CD8-positive, alpha-beta memory T cell (primary cell): ENCODE data around the gene RNLS. TPM values are rescaled to one million over a fixed set of nuclear protein-coding genes. Genes with fewer than 3 reads are reported as not detected.
"Not testable (repeated sequence)": the region's sequence is repeated elsewhere in the genome, so short reads cannot be mapped to it uniquely, and the experiment has no call there.

Experiments used
- CTCF ChIA-PET: fragments of 350-600 bp; sonication (Branson Sonifier 250); formaldehyde crosslinking; loops from one replicate; lab custom pipeline; 2021; ENCODE audit warnings: antibody characterized with exemption; lab: Charles Lee
- POLR2A ChIA-PET: fragments of 350-600 bp; sonication (Branson Sonifier 250); formaldehyde crosslinking; loops from one replicate; lab custom pipeline; 2021; ENCODE audit warnings: antibody characterized with exemption; lab: Charles Lee
- DNase-seq, 5 donors: peaks; one replicate each; pipeline versions ENCODE4 v3.0.0 to v3.0.0-alpha.2; 2020 to 2022; ENCODE audit warnings: mixed read lengths in 1 of 5
- H3K27ac ChIP-seq: one replicate; pipeline ENCODE4 v1.7.0; 2013; ENCODE audit warnings: low read depth, mild to moderate bottlenecking, low read length, moderate library complexity
- H3K27me3 ChIP-seq: 2 replicates; pipeline ENCODE4 v1.7.0; 2013; ENCODE audit warnings: low read length, mild to moderate bottlenecking; ENCODE audit not compliant: insufficient read depth, poor library complexity, severe bottlenecking
- H3K36me3 ChIP-seq: 2 replicates; pipeline ENCODE4 v1.7.0; 2013; ENCODE audit warnings: mild to moderate bottlenecking, low read length, moderate library complexity; ENCODE audit not compliant: insufficient read depth
- H3K4me1 ChIP-seq: 2 replicates; pipeline ENCODE4 v1.7.0; 2013; ENCODE audit warnings: mild to moderate bottlenecking, low read length, moderate library complexity; ENCODE audit not compliant: insufficient read depth
- H3K4me3 ChIP-seq: 2 replicates; pipeline ENCODE4 v1.7.0; 2013; ENCODE audit warnings: mild to moderate bottlenecking, low read length
- H3K9me3 ChIP-seq: 2 replicates; pipeline ENCODE4 v1.7.0; 2013; ENCODE audit warnings: mild to moderate bottlenecking, low read length
- H3K27ac Mint-ChIP-seq, 8 donors: one replicate each; pipeline ENCODE4 v1.8.0; 2020 to 2021; ENCODE audit warnings: mixed read lengths in 8 of 8, mild to moderate bottlenecking in 6 of 8, inconsistent platforms in 3 of 8, moderate library complexity in 3 of 8
- H3K27me3 Mint-ChIP-seq, 2 donors: one replicate each; pipeline ENCODE4 v1.8.0; 2020 to 2021; ENCODE audit warnings: mixed read lengths in 2 of 2, mild to moderate bottlenecking in 1 of 2, moderate library complexity in 1 of 2
- H3K36me3 Mint-ChIP-seq, 3 donors: one replicate each; pipeline ENCODE4 v1.8.0; 2020 to 2021; ENCODE audit warnings: mixed read lengths in 3 of 3, inconsistent platforms in 1 of 3, mild to moderate bottlenecking in 1 of 3
- H3K4me1 Mint-ChIP-seq, 3 donors: one replicate each; pipeline ENCODE4 v1.8.0; 2020 to 2021; ENCODE audit warnings: mixed read lengths in 3 of 3, inconsistent platforms in 1 of 3, mild to moderate bottlenecking in 1 of 3
- H3K4me3 Mint-ChIP-seq, 7 donors: one replicate each; pipeline ENCODE4 v1.8.0; 2020 to 2021; ENCODE audit warnings: mixed read lengths in 7 of 7, mild to moderate bottlenecking in 6 of 7, moderate library complexity in 4 of 7, inconsistent platforms in 2 of 7
- H3K9me3 Mint-ChIP-seq, 5 donors: one replicate each; pipeline ENCODE4 v1.8.0; 2020 to 2022; ENCODE audit warnings: mixed read lengths in 5 of 5, mild to moderate bottlenecking in 3 of 5, moderate library complexity in 2 of 5, inconsistent platforms in 1 of 5
- polyA plus RNA-seq: library from polyadenylated mRNA; unstranded; fragments of 300-500 nt; fragmentation: Illumina TruSeq; gene quantifications from one replicate; pipeline ENCODE4 v1.2.3, GENCODE V29; 2021
- total RNA-seq, 2 experiments: library from RNA; stranded (reverse); gene quantifications; one replicate each; pipeline ENCODE4 v1.2.3, GENCODE V29; 2021

The RNLS gene
- total and polyA plus RNA-seq, 3 experiments from 2014 or later, result 4.0 to 7.0 (median 4.6) TPM

GRCh38 chr10:88286030-88286429, 297.1 kb downstream of the RNLS start:
- Histone ChIP-seq H3K27me3 (no peaks in the 10 kb centered on the region), H3K36me3 (no peaks in the 10 kb centered on the region), H3K4me3 (no peak overlapping the region), H3K27ac (no peak overlapping the region), H3K9me3 (no peaks in the 10 kb centered on the region), H3K4me1 (no peaks in the 10 kb centered on the region)
- Mint-ChIP-seq H3K4me3 (no peak overlapping the region), H3K9me3 (no peaks in the 10 kb centered on the region), H3K27me3 (no peaks in the 10 kb centered on the region), H3K27ac (no peak overlapping the region), H3K36me3 (no peaks in the 10 kb centered on the region), H3K4me1 (peaks cover 0 to 10% (median 0%) of the 10 kb centered on the region in 3 donors)
- POLR2A ChIA-PET, result no interaction called here
- CTCF ChIA-PET, result no interaction called here
- no peak for DNase-seq

- ChIA-PET CTCF (no interaction called here), POLR2A (no interaction called here)
- Mint-ChIP-seq H3K27me3 (no peaks in the 10 kb centered on the region), H3K4me1 (peaks cover 9 to 30% (median 20%) of the 10 kb centered on the region in 3 donors), H3K9me3 (no peaks in the 10 kb centered on the region), H3K4me3 (no peak overlapping the region), H3K27ac (peak overlapping the region in 1 of 8 donors; percentile 83), H3K36me3 (peaks cover 0 to 5% (median 0%) of the 10 kb centered on the region in 3 donors)
- no peak overlapping the region for H3K4me3 ChIP-seq
- no peak overlapping the region for H3K27ac ChIP-seq
- H3K36me3 ChIP-seq, result no peaks in the 10 kb centered on the region
- no peaks in the 10 kb centered on the region for H3K9me3 ChIP-seq
- DNase-seq, result no peak
- H3K4me1 ChIP-seq, result peaks cover 8% of the 10 kb centered on the region
- H3K27me3 ChIP-seq, result no peaks in the 10 kb centered on the region
These were observed 301.3 kb downstream of the RNLS start for GRCh38 chr10:88281592-88282347.

GRCh38 chr10:88280518-88280917, 302.6 kb downstream of the RNLS start:
- Mint-ChIP-seq H3K4me3 (no peak overlapping the region), H3K36me3 (peaks cover 0 to 5% (median 0%) of the 10 kb centered on the region in 3 donors), H3K27ac (no peak overlapping the region), H3K27me3 (no peaks in the 10 kb centered on the region), H3K9me3 (no peaks in the 10 kb centered on the region), H3K4me1 (peaks cover 9 to 30% (median 20%) of the 10 kb centered on the region in 3 donors)
- Histone ChIP-seq H3K36me3 (no peaks in the 10 kb centered on the region), H3K4me3 (no peak overlapping the region), H3K4me1 (peaks cover 8% of the 10 kb centered on the region), H3K9me3 (no peaks in the 10 kb centered on the region), H3K27ac (no peak overlapping the region), H3K27me3 (no peaks in the 10 kb centered on the region)
- POLR2A ChIA-PET, result no interaction called here
- CTCF ChIA-PET, result interaction anchor here (1.4 kb wide), 1 partner anchor 418 kb away, joined by 3 read pairs; the partner anchor contains the start of genes KLLN and PTEN
- DNase-seq, result no peak

- no peak overlapping the region for H3K4me3 ChIP-seq
- no peaks in the 10 kb centered on the region for H3K27me3 Mint-ChIP-seq
- H3K27ac Mint-ChIP-seq, result no peak overlapping the region
- CTCF ChIA-PET, result no interaction called here
- no peaks in the 10 kb centered on the region for H3K9me3 ChIP-seq
- DNase-seq, result peak in 1 of 5 donors; percentile 4
- no peak overlapping the region for H3K27ac ChIP-seq
- peaks cover 11 to 34% (median 20%) of the 10 kb centered on the region in 3 donors for H3K4me1 Mint-ChIP-seq
- POLR2A ChIA-PET, result no interaction called here
- peaks cover 0 to 5% (median 0%) of the 10 kb centered on the region in 3 donors for H3K36me3 Mint-ChIP-seq
- no peaks in the 10 kb centered on the region for H3K36me3 ChIP-seq
- no peaks in the 10 kb centered on the region for H3K9me3 Mint-ChIP-seq
- peaks cover 8% of the 10 kb centered on the region for H3K4me1 ChIP-seq
- H3K4me3 Mint-ChIP-seq, result no peak overlapping the region
- H3K27me3 ChIP-seq, result no peaks in the 10 kb centered on the region
These were observed 304.2 kb downstream of the RNLS start for GRCh38 chr10:88278912-88279311.

- DNase-seq, H3K27me3 Mint-ChIP-seq, CTCF ChIA-PET, H3K27ac ChIP-seq, H3K9me3 ChIP-seq, POLR2A ChIA-PET, H3K4me3 ChIP-seq, H3K27ac Mint-ChIP-seq, H3K27me3 ChIP-seq, H3K36me3 ChIP-seq, H3K36me3 Mint-ChIP-seq, H3K9me3 Mint-ChIP-seq, H3K4me3 Mint-ChIP-seq: not testable (repeated sequence)
- peaks cover 23 to 50% (median 33%) of the 10 kb centered on the region in 3 donors for H3K4me1 Mint-ChIP-seq
- peaks cover 11% of the 10 kb centered on the region for H3K4me1 ChIP-seq
These were observed 306.2 kb downstream of the RNLS start for GRCh38 chr10:88276945-88277344.

GRCh38 chr10:88274286-88274685, 308.8 kb downstream of the RNLS start:
- Mint-ChIP-seq H3K27me3 (peaks cover 0 to 4% of the 10 kb centered on the region in 2 donors), H3K4me1 (peaks cover 40 to 57% (median 49%) of the 10 kb centered on the region in 3 donors), H3K4me3 (no peak overlapping the region), H3K9me3 (no peaks in the 10 kb centered on the region), H3K36me3 (peaks cover 0 to 5% (median 0%) of the 10 kb centered on the region in 3 donors), H3K27ac (no peak overlapping the region)
- Histone ChIP-seq H3K27ac (no peak overlapping the region), H3K4me1 (peaks cover 25% of the 10 kb centered on the region), H3K36me3 (no peaks in the 10 kb centered on the region), H3K9me3 (no peaks in the 10 kb centered on the region), H3K27me3 (no peaks in the 10 kb centered on the region), H3K4me3 (no peak overlapping the region)
- ChIA-PET CTCF (no interaction called here), POLR2A (no interaction called here)
- no peak for DNase-seq

GRCh38 chr10:88273567-88273966, 309.6 kb downstream of the RNLS start:
- DNase-seq, result no peak
- Mint-ChIP-seq H3K9me3 (no peaks in the 10 kb centered on the region), H3K36me3 (peaks cover 0 to 8% (median 0%) of the 10 kb centered on the region in 3 donors), H3K4me3 (no peak overlapping the region), H3K4me1 (peaks cover 36 to 50% (median 42%) of the 10 kb centered on the region in 3 donors), H3K27me3 (peaks cover 0 to 4% of the 10 kb centered on the region in 2 donors), H3K27ac (no peak overlapping the region)
- Histone ChIP-seq H3K27me3 (no peaks in the 10 kb centered on the region), H3K4me1 (peaks cover 24% of the 10 kb centered on the region), H3K36me3 (no peaks in the 10 kb centered on the region), H3K27ac (no peak overlapping the region), H3K9me3 (no peaks in the 10 kb centered on the region), H3K4me3 (no peak overlapping the region)
- POLR2A ChIA-PET, result no interaction called here
- CTCF ChIA-PET, result no interaction called here

GRCh38 chr10:88271761-88272543, 311.2 kb downstream of the RNLS start:
- POLR2A ChIA-PET, result no interaction called here
- H3K27me3 ChIP-seq, result no peaks in the 10 kb centered on the region
- Mint-ChIP-seq H3K27ac (peak overlapping the region; percentile 23 to 95 (median 86)), H3K9me3 (no peaks in the 10 kb centered on the region), H3K4me3 (peak overlapping the region; percentile 63 to 79 (median 70)), H3K36me3 (peaks cover 0 to 9% (median 0%) of the 10 kb centered on the region in 3 donors), H3K27me3 (peaks cover 0 to 4% of the 10 kb centered on the region in 2 donors), H3K4me1 (peaks cover 38 to 48% (median 41%) of the 10 kb centered on the region in 3 donors)
- CTCF ChIA-PET, result interaction anchor here (0.9 to 1.7 kb wide), 2 partner anchors 117 to 409 kb away, joined by 3 to 5 read pairs; partner anchors contain the start of genes KLLN and PTEN
- DNase-seq, result no peak
- H3K27ac ChIP-seq, result no peak overlapping the region
- H3K4me1 ChIP-seq, result peaks cover 24% of the 10 kb centered on the region
- H3K36me3 ChIP-seq, result no peaks in the 10 kb centered on the region
- H3K4me3 ChIP-seq, result peak overlapping the region; percentile 28
- H3K9me3 ChIP-seq, result no peaks in the 10 kb centered on the region
